Astrocyte (in vitro differentiated cells and primary cell): ENCODE measurements around the gene CASK. TPM values are rescaled to one million over a fixed set of nuclear protein-coding genes. Genes with fewer than 3 reads are reported as not detected.

Experiments
- DNase-seq: peaks from one replicate; pipeline ENCODE4 v3.0.0-alpha.2; 2010; ENCODE audit warnings: low read depth
- FAIRE-seq: peaks from 2 replicates; lab custom pipeline; 2011; peaks lifted over from hg19 to GRCh38; lab: Jason Lieb, UNC
- H2AFZ ChIP-seq: 2 replicates; pipeline ENCODE4 v1.6.0; 2012; ENCODE audit warnings: low read depth, low read length, inconsistent platforms
- H3K27ac ChIP-seq: 2 replicates; pipeline ENCODE4 v1.5.1; 2011; ENCODE audit warnings: low read depth, low read length, inconsistent platforms
- H3K27me3 ChIP-seq: 2 replicates; pipeline ENCODE4 v1.6.0; 2011; ENCODE audit warnings: low read length, inconsistent platforms; ENCODE audit not compliant: insufficient read depth
- H3K36me3 ChIP-seq: 2 replicates; pipeline ENCODE4 v1.5.1; 2011; ENCODE audit warnings: low read length, inconsistent platforms; ENCODE audit not compliant: insufficient read depth
- H3K4me1 ChIP-seq: 2 replicates; pipeline ENCODE4 v1.5.1; 2011; ENCODE audit warnings: low read length, inconsistent platforms; ENCODE audit not compliant: insufficient read depth
- H3K4me2 ChIP-seq: 2 replicates; pipeline ENCODE4 v1.6.0; 2012; ENCODE audit warnings: low read length, inconsistent platforms
- H3K4me3 ChIP-seq: 2 replicates; pipeline ENCODE4 v1.5.1; 2011; ENCODE audit warnings: low read depth, mild to moderate bottlenecking, low read length, inconsistent platforms; ENCODE audit not compliant: insufficient read depth
- H3K79me2 ChIP-seq: 2 replicates; pipeline ENCODE4 v1.6.0; 2012; ENCODE audit warnings: mild to moderate bottlenecking, low read length, inconsistent platforms; ENCODE audit not compliant: insufficient read depth
- H3K9ac ChIP-seq: 2 replicates; pipeline ENCODE4 v1.6.0; 2012; ENCODE audit warnings: mild to moderate bottlenecking, low read length, inconsistent platforms
- H3K9me3 ChIP-seq: 2 replicates; pipeline ENCODE4 v1.5.1; 2012; ENCODE audit warnings: low read depth, mild to moderate bottlenecking, low read length, inconsistent platforms; ENCODE audit not compliant: insufficient read depth
- H4K20me1 ChIP-seq: 2 replicates; pipeline ENCODE4 v1.6.0; 2012; ENCODE audit warnings: low read length, inconsistent platforms; ENCODE audit not compliant: insufficient read depth
- H3K27ac Mint-ChIP-seq: one replicate; pipeline ENCODE4 v1.8.0; 2021; ENCODE audit warnings: mild to moderate bottlenecking, mixed read lengths; ENCODE audit not compliant: unreplicated experiment
- H3K27me3 Mint-ChIP-seq: one replicate; pipeline ENCODE4 v1.8.0; 2021; ENCODE audit warnings: low read depth, mixed read lengths; ENCODE audit not compliant: unreplicated experiment
- H3K36me3 Mint-ChIP-seq: one replicate; pipeline ENCODE4 v1.8.0; 2021; ENCODE audit warnings: low read depth, mixed read lengths; ENCODE audit not compliant: unreplicated experiment
- H3K4me1 Mint-ChIP-seq: one replicate; pipeline ENCODE4 v1.8.0; 2021; ENCODE audit warnings: low read depth, mixed read lengths; ENCODE audit not compliant: unreplicated experiment
- H3K4me3 Mint-ChIP-seq: one replicate; pipeline ENCODE4 v1.8.0; 2021; ENCODE audit warnings: mild to moderate bottlenecking, moderate library complexity, mixed read lengths; ENCODE audit not compliant: unreplicated experiment
- H3K9me3 Mint-ChIP-seq: one replicate; pipeline ENCODE4 v1.8.0; 2021; ENCODE audit warnings: mild to moderate bottlenecking, mixed read lengths; ENCODE audit not compliant: unreplicated experiment
- CTCF ChIP-seq: IDR thresholded peaks from 2 replicates; pipeline ENCODE4 v1.5.1; 2011; ENCODE audit warnings: low read depth, mild to moderate bottlenecking, inconsistent platforms, low read length, moderate library complexity; ENCODE audit not compliant: insufficient read depth
- EZH2 ChIP-seq: IDR thresholded peaks from 2 replicates; pipeline ENCODE4 v1.6.1; 2012; ENCODE audit warnings: mild to moderate bottlenecking, low read length, inconsistent platforms; ENCODE audit not compliant: insufficient read depth
- total RNA-seq: library from RNA; stranded (reverse); gene quantifications from 2 replicates; pipeline ENCODE4 v1.2.1, GENCODE V29; 2021

Gene CASK
- total RNA-seq, 1 donor from 2014 or later, result 99.3 TPM

GRCh38 chrX:41933546-41933945, 10.2 kb upstream of the CASK start:
- H4K20me1 ChIP-seq, result no peaks in the 10 kb centered on the region
- H3K27me3 ChIP-seq, result no peaks in the 10 kb centered on the region
- Mint-ChIP-seq H3K9me3 (peaks cover 2% of the 10 kb centered on the region), H3K27ac (no peak overlapping the region), H3K36me3 (no peaks in the 10 kb centered on the region), H3K27me3 (no peaks in the 10 kb centered on the region), H3K4me3 (no peak overlapping the region), H3K4me1 (no peaks in the 10 kb centered on the region)
- no peaks in the 10 kb centered on the region for H3K9me3 ChIP-seq
- DNase-seq, result no peak
- H3K27ac ChIP-seq, result no peak overlapping the region
- no peak for FAIRE-seq
- TF ChIP-seq EZH2 (no peak), CTCF (no peak)
- no peaks in the 10 kb centered on the region for H3K79me2 ChIP-seq
- H3K9ac ChIP-seq, result no peak overlapping the region
- H2AFZ ChIP-seq, result no peak overlapping the region
- H3K36me3 ChIP-seq, result no peaks in the 10 kb centered on the region
- H3K4me3 ChIP-seq, result no peak overlapping the region
- no peaks in the 10 kb centered on the region for H3K4me1 ChIP-seq
- H3K4me2 ChIP-seq, result no peak overlapping the region

- Histone ChIP-seq H3K79me2 (no peaks in the 10 kb centered on the region), H2AFZ (no peak overlapping the region), H3K9me3 (no peaks in the 10 kb centered on the region), H3K4me2 (no peak overlapping the region), H3K27ac (no peak overlapping the region), H3K36me3 (no peaks in the 10 kb centered on the region), H3K4me1 (no peaks in the 10 kb centered on the region), H3K9ac (no peak overlapping the region), H3K4me3 (no peak overlapping the region), H4K20me1 (no peaks in the 10 kb centered on the region), H3K27me3 (no peaks in the 10 kb centered on the region)
- no peak overlapping the region for H3K27ac Mint-ChIP-seq
- FAIRE-seq, result peak; percentile 95
- H3K27me3 Mint-ChIP-seq, result no peaks in the 10 kb centered on the region
- no peaks in the 10 kb centered on the region for H3K4me1 Mint-ChIP-seq
- no peak overlapping the region for H3K4me3 Mint-ChIP-seq
- H3K36me3 Mint-ChIP-seq, result no peaks in the 10 kb centered on the region
- TF ChIP-seq CTCF, result no peak
- no peak for TF ChIP-seq EZH2
- peaks cover 2% of the 10 kb centered on the region for H3K9me3 Mint-ChIP-seq
- no peak for DNase-seq
Observed at GRCh38 chrX:41932885-41933284, 9.5 kb upstream of the CASK start.

GRCh38 chrX:41931591-41931990, 8.2 kb upstream of the CASK start:
- no peak overlapping the region for H3K4me2 ChIP-seq
- FAIRE-seq, result peak; percentile 13
- H3K27ac Mint-ChIP-seq, result no peak overlapping the region
- no peak overlapping the region for H3K9ac ChIP-seq
- no peaks in the 10 kb centered on the region for H3K4me1 ChIP-seq
- no peaks in the 10 kb centered on the region for H3K27me3 ChIP-seq
- no peaks in the 10 kb centered on the region for H3K27me3 Mint-ChIP-seq
- no peak overlapping the region for H3K27ac ChIP-seq
- no peak overlapping the region for H2AFZ ChIP-seq
- H3K9me3 Mint-ChIP-seq, result peaks cover 2% of the 10 kb centered on the region
- TF ChIP-seq EZH2, result no peak
- no peak for TF ChIP-seq CTCF
- no peak overlapping the region for H3K4me3 Mint-ChIP-seq
- H3K4me1 Mint-ChIP-seq, result no peaks in the 10 kb centered on the region
- H3K36me3 Mint-ChIP-seq, result no peaks in the 10 kb centered on the region
- H3K9me3 ChIP-seq, result no peaks in the 10 kb centered on the region
- no peaks in the 10 kb centered on the region for H4K20me1 ChIP-seq
- H3K36me3 ChIP-seq, result no peaks in the 10 kb centered on the region
- H3K4me3 ChIP-seq, result no peak overlapping the region
- DNase-seq, result no peak
- no peaks in the 10 kb centered on the region for H3K79me2 ChIP-seq
